HUES64 (cell line): Measurements from ENCODE around the gene CBLB.

Experiments used
- H3K27ac ChIP-seq: 2 replicates; pipeline ENCODE4 v1.7.0; 2013; ENCODE audit warnings: low read depth, low read length, inconsistent platforms
- H3K27me3 ChIP-seq: 2 replicates; pipeline ENCODE4 v1.6.1; 2013; ENCODE audit warnings: mild to moderate bottlenecking, low read length; ENCODE audit not compliant: insufficient read depth
- H3K36me3 ChIP-seq: 2 replicates; pipeline ENCODE4 v1.6.1; 2013; ENCODE audit warnings: mild to moderate bottlenecking, low read length; ENCODE audit not compliant: insufficient read depth
- H3K4me1 ChIP-seq: 2 replicates; pipeline ENCODE4 v1.6.1; 2013; ENCODE audit warnings: mild to moderate bottlenecking, low read length, moderate library complexity; ENCODE audit not compliant: insufficient read depth
- H3K4me3 ChIP-seq: 2 replicates; pipeline ENCODE4 v1.5.1; 2013; ENCODE audit warnings: mild to moderate bottlenecking, low read length, moderate library complexity
- H3K9ac ChIP-seq: 2 replicates; pipeline ENCODE4 v1.6.1; 2013; ENCODE audit warnings: mild to moderate bottlenecking, low read depth, low read length
- H3K9me3 ChIP-seq: 2 replicates; pipeline ENCODE4 v1.6.1; 2013; ENCODE audit warnings: low read depth, low read length; ENCODE audit not compliant: insufficient read depth
- WGBS: fragments of 150-250, 120-280 bp; methylation state at CpG from one replicate; pipeline ENCODE4 v1.1.7; 2013; ENCODE audit warnings: missing lambda C conversion rate; 5-methylcytosine and 5-hydroxymethylcytosine counted together

CBLB gene

GRCh38 chr3:105869861-105870755 is 1.3 kb upstream of the CBLB start:
- no peaks in the 10 kb centered on the region for H3K27me3 ChIP-seq
- WGBS, result 86% methylated on average over 4 of the region's 6 CpGs
- H3K9ac ChIP-seq, result peak overlapping the region; percentile 78

GRCh38 chr3:105869531-105869833 is 670 bp upstream of the CBLB start:
- peaks cover 20% of the 10 kb centered on the region for H3K36me3 ChIP-seq
- no peaks in the 10 kb centered on the region for H3K27me3 ChIP-seq
- no peaks in the 10 kb centered on the region for H3K9me3 ChIP-seq
- H3K27ac ChIP-seq, result peak overlapping the region; percentile 59
- H3K4me3 ChIP-seq, result peak overlapping the region; percentile 73
- peak overlapping the region; percentile 78 for H3K9ac ChIP-seq
- WGBS, result 5% methylated on average over 3 of the region's 3 CpGs
- peaks cover 29% of the 10 kb centered on the region for H3K4me1 ChIP-seq

More at GRCh38 chr3:105869861-105870755, 1.3 kb upstream of the CBLB start:
- no peaks in the 10 kb centered on the region for H3K9me3 ChIP-seq
- H3K27ac ChIP-seq, result peak overlapping the region; percentile 59
- H3K4me3 ChIP-seq, result peak overlapping the region; percentile 73
- peaks cover 14% of the 10 kb centered on the region for H3K36me3 ChIP-seq
- peaks cover 29% of the 10 kb centered on the region for H3K4me1 ChIP-seq

- Histone ChIP-seq H3K27ac (peak overlapping the region; percentile 17; the same call in 1 of the 2 replicates), H3K4me3 (peak overlapping the region; percentile 73), H3K4me1 (peaks cover 29% of the 10 kb centered on the region), H3K27me3 (no peaks in the 10 kb centered on the region), H3K9me3 (no peaks in the 10 kb centered on the region), H3K36me3 (peaks cover 30% of the 10 kb centered on the region), H3K9ac (peak overlapping the region; percentile 77)
- WGBS, result under 1% methylated on average over 28 of the region's 28 CpGs
Measured at GRCh38 chr3:105868431-105868741, 426 bp downstream of the CBLB start.

- Histone ChIP-seq H3K4me1 (peaks cover 29% of the 10 kb centered on the region), H3K4me3 (peak overlapping the region; percentile 73), H3K27me3 (no peaks in the 10 kb centered on the region), H3K9ac (peak overlapping the region; percentile 77), H3K27ac (no peak overlapping the region; the same call in 1 of the 2 replicates), H3K9me3 (no peaks in the 10 kb centered on the region), H3K36me3 (peaks cover 35% of the 10 kb centered on the region)
- 7% methylated on average over 16 of the region's 16 CpGs for WGBS
Measured at GRCh38 chr3:105867712-105868430, 941 bp downstream of the CBLB start.

GRCh38 chr3:105866656-105867653 is 1.9 kb downstream of the CBLB start:
- WGBS, result 44% methylated on average over 8 of the region's 9 CpGs
- Histone ChIP-seq H3K9me3 (no peaks in the 10 kb centered on the region), H3K36me3 (peaks cover 37% of the 10 kb centered on the region), H3K9ac (peak overlapping the region; percentile 16; the same call in 1 of the 2 replicates), H3K4me1 (peaks cover 29% of the 10 kb centered on the region), H3K27ac (no peak overlapping the region), H3K27me3 (no peaks in the 10 kb centered on the region), H3K4me3 (peak overlapping the region; percentile 73)

- no peak overlapping the region for H3K27ac ChIP-seq
- peaks cover 37% of the 10 kb centered on the region for H3K36me3 ChIP-seq
- H3K4me3 ChIP-seq, result peak overlapping the region; percentile 73; the same call in 1 of the 2 replicates
- H3K4me1 ChIP-seq, result peaks cover 29% of the 10 kb centered on the region
- no peaks in the 10 kb centered on the region for H3K27me3 ChIP-seq
- WGBS, result 85% methylated on average over 1 of the region's 1 CpG
- no peaks in the 10 kb centered on the region for H3K9me3 ChIP-seq
- no peak overlapping the region for H3K9ac ChIP-seq
Measured at GRCh38 chr3:105865867-105866350, 2.9 kb downstream of the CBLB start.

GRCh38 chr3:105865016-105865623 is 3.7 kb downstream of the CBLB start:
- WGBS, result 100% methylated on average over 1 of the region's 1 CpG
- Histone ChIP-seq H3K9ac (no peak overlapping the region), H3K4me1 (peaks cover 28% of the 10 kb centered on the region), H3K27me3 (no peaks in the 10 kb centered on the region), H3K27ac (no peak overlapping the region), H3K4me3 (no peak overlapping the region), H3K36me3 (peaks cover 42% of the 10 kb centered on the region), H3K9me3 (no peaks in the 10 kb centered on the region)

GRCh38 chr3:105864212-105864611 is 4.6 kb downstream of the CBLB start:
- whole genome bisulfite sequencing, result 93% methylated on average over 2 of the region's 4 CpGs

GRCh38 chr3:105863608-105864007 is 5.2 kb downstream of the CBLB start:
- Histone ChIP-seq H3K9ac (no peak overlapping the region), H3K27ac (no peak overlapping the region), H3K9me3 (no peaks in the 10 kb centered on the region), H3K27me3 (no peaks in the 10 kb centered on the region), H3K36me3 (peaks cover 47% of the 10 kb centered on the region), H3K4me1 (peaks cover 21% of the 10 kb centered on the region), H3K4me3 (no peak overlapping the region)
- WGBS, result no CpG with 5 or more reads among the region's 1 CpG

More at GRCh38 chr3:105864212-105864611, 4.6 kb downstream of the CBLB start:
- no peak overlapping the region for H3K27ac ChIP-seq
- H3K4me1 ChIP-seq, result peaks cover 21% of the 10 kb centered on the region
- no peaks in the 10 kb centered on the region for H3K27me3 ChIP-seq
- no peak overlapping the region for H3K9ac ChIP-seq
- peaks cover 46% of the 10 kb centered on the region for H3K36me3 ChIP-seq
- H3K9me3 ChIP-seq, result no peaks in the 10 kb centered on the region
- H3K4me3 ChIP-seq, result no peak overlapping the region

GRCh38 chr3:105862217-105862616 is 6.6 kb downstream of the CBLB start:
- peaks cover 56% of the 10 kb centered on the region for H3K36me3 ChIP-seq
- no peaks in the 10 kb centered on the region for H3K9me3 ChIP-seq
- WGBS, result 93% methylated on average over 3 of the region's 3 CpGs
- no peak overlapping the region for H3K9ac ChIP-seq
- no peaks in the 10 kb centered on the region for H3K27me3 ChIP-seq
- H3K4me1 ChIP-seq, result peaks cover 16% of the 10 kb centered on the region
- no peak overlapping the region for H3K4me3 ChIP-seq
- no peak overlapping the region for H3K27ac ChIP-seq
